Skeletal muscle tissue (tissue), 4 donors: Measurements from ENCODE around the gene CYP11A1. TPM values are rescaled to one million over a fixed set of nuclear protein-coding genes. Genes with fewer than 3 reads are reported as not detected.

Experiments used
- H3K27ac ChIP-seq: one replicate; pipeline ENCODE4 v1.7.0; 2013; ENCODE audit warnings: mild to moderate bottlenecking, low read depth, low read length, inconsistent platforms
- H3K27me3 ChIP-seq, 3 donors: one replicate each; pipeline ENCODE4 v1.7.0; 2013; ENCODE audit warnings: low read length in 3 of 3; ENCODE audit not compliant: control insufficient read depth in 3 of 3, insufficient read depth in 3 of 3
- H3K36me3 ChIP-seq, 3 donors: one replicate each; pipeline ENCODE4 v1.7.0; 2013; ENCODE audit warnings: low read length in 3 of 3; ENCODE audit not compliant: control insufficient read depth in 3 of 3, insufficient read depth in 3 of 3
- H3K4me1 ChIP-seq, 3 donors: one replicate each; pipeline ENCODE4 v1.7.0; 2013; ENCODE audit warnings: low read length in 3 of 3, mild to moderate bottlenecking in 3 of 3; ENCODE audit not compliant: control insufficient read depth in 3 of 3, insufficient read depth in 3 of 3
- H3K4me3 ChIP-seq, 3 donors: one replicate each; pipeline ENCODE4 v1.7.0; 2013; ENCODE audit warnings: low read length in 3 of 3
- H3K9ac ChIP-seq, 3 donors: one replicate each; pipeline ENCODE4 v1.7.0; 2013; ENCODE audit warnings: low read length in 3 of 3, mild to moderate bottlenecking in 3 of 3, moderate library complexity in 2 of 3, low read depth in 1 of 3
- H3K9me3 ChIP-seq, 3 donors: one replicate each; pipeline ENCODE4 v1.7.0; 2013; ENCODE audit warnings: low read length in 3 of 3; ENCODE audit not compliant: control insufficient read depth in 3 of 3
- total RNA-seq: library from RNA; depleted of rRNA; stranded (reverse); fragments of >200 nt; gene quantifications from one replicate; pipeline ENCODE4 v1.2.3, GENCODE V29; 2014
- donor health status: Osteomylitis.

Gene CYP11A1
- total RNA-seq, 1 donor from 2014 or later: 0.52 TPM

DNA sequence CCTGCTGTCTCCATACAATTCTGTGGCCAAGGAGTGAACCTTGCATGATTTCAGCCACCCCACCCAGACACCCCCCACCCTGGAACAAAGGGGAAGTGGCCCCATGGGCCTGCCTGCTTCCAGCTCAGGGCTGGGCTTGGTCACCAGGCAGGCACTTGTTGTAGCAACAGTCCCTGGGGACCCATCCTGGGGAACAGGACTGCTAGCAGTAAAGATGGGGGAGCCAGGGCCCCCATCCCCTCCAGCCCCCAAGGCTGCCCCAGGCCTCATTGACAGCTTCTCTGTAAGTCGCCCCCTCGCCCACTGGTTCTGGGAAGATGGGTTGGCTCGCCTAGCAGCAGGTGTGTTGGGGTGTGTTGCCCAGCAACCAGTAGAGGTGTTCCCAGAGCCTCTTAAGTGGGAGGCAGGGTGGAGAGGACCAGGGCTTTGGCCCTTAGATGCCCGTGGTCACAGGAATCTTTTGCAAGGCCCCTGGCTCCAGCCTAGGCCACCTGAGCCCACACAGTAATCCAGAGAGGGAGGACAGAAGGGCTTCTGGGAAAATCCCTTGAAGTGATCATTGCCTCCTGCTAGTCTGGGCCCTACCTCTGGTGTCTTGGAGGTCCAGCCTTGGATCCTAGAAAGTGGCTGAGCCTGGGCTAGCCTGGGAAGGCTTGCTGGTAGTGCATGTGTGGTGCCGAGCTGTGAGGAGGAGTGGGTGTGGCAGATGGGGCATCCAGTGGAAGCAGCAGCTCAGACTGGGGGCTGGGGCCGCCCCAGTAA, 48.9 kb downstream of the CYP11A1 start:
- peak overlapping the region; percentile 77 for H3K27ac ChIP-seq
- peaks cover 0 to 3% (median 0%) of the 10 kb centered on the region in 3 donors for H3K27me3 ChIP-seq
- H3K36me3 ChIP-seq: no peaks in the 10 kb centered on the region
- peak overlapping the region in 2 of 3 donors; percentile 16 to 43 for H3K9ac ChIP-seq
- peaks cover 39 to 49% (median 49%) of the 10 kb centered on the region in 3 donors for H3K4me1 ChIP-seq
- H3K9me3 ChIP-seq: no peaks in the 10 kb centered on the region
- no peak overlapping the region for H3K4me3 ChIP-seq

DNA sequence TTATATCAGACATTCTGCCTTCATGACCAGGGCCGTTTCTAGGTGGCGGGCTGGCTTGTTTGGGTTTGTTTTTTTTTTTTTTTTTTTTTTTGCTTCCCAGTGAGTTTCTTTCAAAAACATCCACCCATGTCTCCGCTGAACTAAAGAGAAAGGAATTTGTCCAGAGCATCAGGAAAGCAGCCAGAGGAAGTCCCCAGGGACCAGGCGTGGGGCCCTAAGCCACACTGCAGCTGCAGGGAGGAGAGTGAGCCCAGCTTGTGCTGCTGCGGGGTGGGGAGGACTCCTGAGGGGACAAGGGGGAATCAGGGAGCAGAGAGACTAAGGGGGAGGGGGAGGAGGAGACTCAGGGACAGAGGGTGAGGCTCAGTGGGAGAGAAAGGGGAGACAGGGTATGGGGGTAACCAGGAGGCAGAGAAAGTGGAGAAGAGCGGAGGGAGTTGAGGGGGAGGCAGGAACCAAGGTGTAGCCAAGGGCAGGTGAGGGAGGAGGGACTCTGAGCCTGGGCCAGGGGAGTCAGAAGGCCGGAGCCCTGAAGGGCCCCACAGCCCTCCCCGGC, 49.5 kb downstream of the CYP11A1 start:
- H3K27me3 ChIP-seq: peaks cover 0 to 3% (median 0%) of the 10 kb centered on the region in 3 donors
- H3K9me3 ChIP-seq: no peaks in the 10 kb centered on the region
- H3K36me3 ChIP-seq: no peaks in the 10 kb centered on the region
- H3K27ac ChIP-seq: peak overlapping the region; percentile 77
- peaks cover 39 to 49% (median 49%) of the 10 kb centered on the region in 3 donors for H3K4me1 ChIP-seq
- peak overlapping the region in 1 of 3 donors; percentile 43 for H3K9ac ChIP-seq
- no peak overlapping the region for H3K4me3 ChIP-seq

DNA sequence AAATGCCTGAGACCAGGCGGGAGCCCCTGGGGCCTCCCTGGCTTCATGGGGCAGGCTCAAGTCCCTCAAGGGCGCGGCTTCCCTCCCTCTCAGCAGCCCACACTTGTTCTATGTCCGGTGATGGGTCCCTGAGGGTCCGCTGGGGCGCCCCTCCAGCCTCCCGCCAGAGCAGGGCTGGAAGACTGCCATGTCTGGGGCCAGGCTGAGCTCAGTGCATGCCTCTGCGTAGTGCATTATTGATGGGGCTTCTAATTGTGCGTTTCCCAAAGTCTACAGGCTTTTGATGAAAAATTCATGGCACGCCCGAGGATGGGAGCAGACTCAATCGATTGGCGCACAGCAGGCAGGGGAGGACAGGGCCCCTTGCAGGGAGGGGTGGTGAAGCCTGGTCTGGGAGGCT, 51.3 kb downstream of the CYP11A1 start:
- Histone ChIP-seq H3K4me1 (peaks cover 39 to 49% (median 49%) of the 10 kb centered on the region in 3 donors), H3K27ac (peak overlapping the region; percentile 77), H3K4me3 (no peak overlapping the region)

DNA sequence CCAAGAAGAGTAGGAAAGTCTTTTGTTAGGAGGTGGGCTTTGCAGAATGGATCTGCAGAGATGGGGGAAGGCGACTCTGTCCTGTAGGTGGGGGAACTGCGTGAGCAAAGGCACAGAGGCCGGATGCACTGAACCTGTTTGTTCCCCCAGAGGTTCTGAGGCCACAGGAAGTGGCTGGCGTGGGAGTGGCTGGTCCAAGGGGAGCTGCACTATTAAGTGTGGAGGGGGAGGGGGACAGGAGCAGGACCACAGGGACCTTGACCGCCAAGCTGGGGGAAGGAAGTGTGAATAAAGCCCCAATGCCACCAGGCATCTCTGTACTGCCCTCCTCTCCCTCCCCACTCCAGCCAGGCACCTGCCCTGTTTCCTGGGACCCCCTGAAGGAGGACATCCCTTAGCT, 51.8 kb downstream of the CYP11A1 start:
- no peak overlapping the region for H3K27ac ChIP-seq
- no peaks in the 10 kb centered on the region for H3K36me3 ChIP-seq
- H3K27me3 ChIP-seq: peaks cover 0 to 8% (median 4%) of the 10 kb centered on the region in 3 donors
- H3K9ac ChIP-seq: no peak overlapping the region
- no peaks in the 10 kb centered on the region for H3K9me3 ChIP-seq
- peaks cover 39 to 49% (median 49%) of the 10 kb centered on the region in 3 donors for H3K4me1 ChIP-seq
- H3K4me3 ChIP-seq: no peak overlapping the region

More for the DNA sequence above, 51.3 kb downstream of the CYP11A1 start:
- no peaks in the 10 kb centered on the region for H3K36me3 ChIP-seq
- no peak overlapping the region for H3K9ac ChIP-seq
- peaks cover 0 to 4% (median 3%) of the 10 kb centered on the region in 3 donors for H3K27me3 ChIP-seq
- no peaks in the 10 kb centered on the region for H3K9me3 ChIP-seq

DNA sequence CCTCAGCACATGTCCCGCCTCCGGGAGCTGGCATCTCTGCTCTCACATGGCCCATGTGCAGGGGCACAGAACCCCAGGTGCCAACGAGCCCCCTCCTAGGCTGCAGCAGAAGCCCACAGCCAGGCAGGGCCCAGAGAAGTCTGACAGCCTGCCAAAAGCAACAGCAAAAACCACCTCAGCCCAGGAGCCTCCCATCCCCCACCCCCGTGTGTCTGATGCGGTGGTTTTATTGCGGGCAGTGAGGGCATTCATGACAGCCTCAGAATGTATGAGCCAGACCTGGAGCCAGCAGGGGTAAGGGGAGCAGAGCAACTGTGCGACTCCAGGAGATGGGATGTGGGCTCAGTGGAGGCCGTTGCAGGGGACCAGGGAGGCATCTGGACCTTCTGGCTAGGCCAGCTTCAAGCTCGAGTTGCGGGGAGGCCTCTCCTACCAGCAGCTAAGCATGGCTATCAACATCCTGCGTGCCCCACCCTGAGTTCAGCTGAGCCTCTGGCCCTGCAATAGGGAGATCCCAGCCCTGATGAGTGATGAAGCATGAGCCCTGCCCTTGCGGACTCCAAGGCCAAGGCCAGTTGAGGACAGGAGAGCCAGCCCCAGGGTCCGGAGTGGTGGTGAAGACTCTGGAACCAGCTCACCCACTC, 52.5 kb downstream of the CYP11A1 start:
- Histone ChIP-seq H3K4me3 (no peak overlapping the region), H3K27me3 (peaks cover 0 to 10% (median 4%) of the 10 kb centered on the region in 3 donors), H3K4me1 (peaks cover 36 to 44% (median 42%) of the 10 kb centered on the region in 3 donors), H3K9ac (no peak overlapping the region), H3K36me3 (no peaks in the 10 kb centered on the region), H3K9me3 (no peaks in the 10 kb centered on the region), H3K27ac (no peak overlapping the region)

DNA sequence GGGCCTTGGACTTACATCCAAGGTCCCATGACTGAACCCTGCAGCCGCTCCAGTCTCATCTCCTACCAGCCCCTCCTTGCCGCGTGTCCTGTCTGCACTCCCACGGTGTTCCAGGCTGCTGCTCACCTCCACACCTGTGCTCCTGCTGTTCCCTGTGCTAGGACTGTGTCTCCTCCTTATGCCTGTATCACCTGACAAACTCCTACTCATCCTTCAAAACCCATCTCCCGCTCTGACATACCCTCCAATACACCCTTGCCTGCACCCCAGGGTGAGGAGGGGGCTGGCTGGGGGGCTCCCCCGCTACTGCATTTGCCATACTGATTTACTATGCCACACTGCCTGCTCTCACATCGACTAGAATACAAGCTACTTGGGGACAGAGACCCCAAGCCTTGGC, 53.6 kb downstream of the CYP11A1 start:
- Histone ChIP-seq H3K4me1 (peaks cover 25 to 34% (median 33%) of the 10 kb centered on the region in 3 donors), H3K27me3 (peaks cover 0 to 17% (median 4%) of the 10 kb centered on the region in 3 donors), H3K36me3 (no peaks in the 10 kb centered on the region), H3K27ac (no peak overlapping the region), H3K9me3 (no peaks in the 10 kb centered on the region), H3K4me3 (no peak overlapping the region), H3K9ac (no peak overlapping the region)

DNA sequence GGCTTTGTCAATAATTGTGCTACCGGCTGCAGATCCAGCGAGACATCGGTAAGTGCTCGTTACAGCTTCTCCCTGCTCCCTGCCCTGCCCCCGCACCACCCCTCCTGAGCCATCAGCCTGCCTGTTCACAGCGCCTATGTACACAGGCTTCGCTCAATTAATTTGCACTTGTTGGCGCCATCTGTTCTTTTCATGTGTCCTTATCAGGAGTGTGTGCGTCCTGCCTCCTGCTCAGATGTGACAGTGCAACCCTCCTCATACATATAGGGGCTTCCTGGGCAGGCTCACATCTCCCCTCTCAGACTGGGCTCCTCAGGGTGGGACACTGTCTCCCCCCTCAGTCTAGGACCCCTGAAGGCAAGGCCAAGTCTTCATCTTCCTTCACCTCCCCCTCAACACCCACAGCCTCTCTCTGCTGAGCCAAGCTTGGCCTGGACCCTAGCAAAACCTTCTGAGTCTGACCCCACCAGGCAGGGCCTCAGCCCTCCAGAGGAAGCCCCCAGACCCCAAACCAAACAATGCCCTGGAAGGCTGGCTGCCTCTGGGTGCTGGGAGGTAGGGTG, 54.9 kb downstream of the CYP11A1 start:
- no peaks in the 10 kb centered on the region for H3K9me3 ChIP-seq
- peaks cover 15 to 23% (median 23%) of the 10 kb centered on the region in 3 donors for H3K4me1 ChIP-seq
- no peaks in the 10 kb centered on the region for H3K36me3 ChIP-seq
- H3K4me3 ChIP-seq: no peak overlapping the region
- no peak overlapping the region for H3K27ac ChIP-seq
- H3K9ac ChIP-seq: no peak overlapping the region
- peaks cover 0 to 22% (median 4%) of the 10 kb centered on the region in 3 donors for H3K27me3 ChIP-seq

DNA sequence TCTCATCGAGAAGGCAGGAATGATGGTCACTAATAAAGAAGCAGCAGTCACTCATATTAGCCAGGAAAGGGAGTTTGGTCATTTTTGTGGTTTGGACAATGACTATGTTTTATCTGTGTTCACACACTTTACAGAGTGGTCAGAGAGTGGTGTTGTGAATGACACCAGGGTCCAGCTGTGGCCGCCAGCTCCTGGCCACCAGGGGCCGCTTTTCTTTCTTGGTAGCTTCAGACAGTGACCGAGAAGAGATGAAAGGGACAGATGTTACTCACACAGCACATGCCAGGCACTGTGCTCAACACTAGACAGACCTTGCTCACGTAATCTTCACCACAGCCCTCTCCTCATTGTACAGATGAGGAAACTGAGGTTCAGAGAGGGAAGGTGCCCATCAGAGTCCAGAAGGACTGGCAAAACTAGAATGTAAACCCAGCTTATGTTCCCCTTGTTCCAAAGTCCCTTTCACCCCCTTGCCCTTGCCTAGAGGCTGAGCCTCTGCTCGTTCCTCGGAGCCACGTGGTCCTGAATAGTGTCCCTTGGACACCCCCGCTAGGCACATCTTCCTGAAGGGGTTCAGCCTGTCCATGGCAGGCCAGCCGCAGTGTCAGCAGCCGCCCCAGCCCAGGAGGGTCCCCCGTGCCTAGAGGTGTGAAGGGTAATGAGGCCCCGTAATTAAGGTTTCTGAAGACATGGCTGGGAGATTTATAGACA, 55.6 kb downstream of the CYP11A1 start:
- Histone ChIP-seq H3K27me3 (peaks cover 2 to 28% (median 6%) of the 10 kb centered on the region in 3 donors), H3K9me3 (no peaks in the 10 kb centered on the region)

More for the DNA sequence above, 55.6 kb downstream of the CYP11A1 start:
- Histone ChIP-seq H3K4me3 (no peak overlapping the region), H3K36me3 (no peaks in the 10 kb centered on the region), H3K9ac (no peak overlapping the region), H3K27ac (no peak overlapping the region), H3K4me1 (peaks cover 11 to 19% (median 18%) of the 10 kb centered on the region in 3 donors)
